A549 (cell line): ENCODE measurements around the gene TMCC3. TPM values are rescaled to one million over a fixed set of nuclear protein-coding genes. Genes with fewer than 3 reads are reported as not detected.

ENCODE experiments used
- ATAC-seq, 2 experiments: fragments of 200-7000 bp in 1 of 2; fragments of >200 bp in 1 of 2; cut with Nextera tagmentation in 1 of 2; cut with Tn5 transposase in 1 of 2; 3 replicates each; pipeline versions ENCODE4 v1.8.0 to v1.9.1; 2018 to 2020; ENCODE audit warnings: mild to moderate bottlenecking in 1 of 2, moderate library complexity in 1 of 2
- CTCF ChIA-PET: fragments of 300-600 bp; sonication (Branson Sonifier 250); formaldehyde crosslinking; extraction: SDS; loops from one replicate; lab custom pipeline; 2021; ENCODE audit warnings: antibody characterized with exemption, inconsistent platforms; lab: Yijun Ruan, JAX
- POLR2A ChIA-PET: fragments of 350-600 bp; formaldehyde crosslinking; extraction: SDS; loops from one replicate; lab custom pipeline; 2021; ENCODE audit warnings: antibody characterized with exemption, inconsistent platforms; lab: Yijun Ruan, JAX
- DNase-seq, 2 experiments: peaks; one replicate each; pipeline versions ENCODE4 v3.0.0 to v3.0.0-alpha.2; 2011 to 2016; ENCODE audit warnings: low read depth in 1 of 2, low spot score in 1 of 2
- FAIRE-seq: peaks from 2 replicates; lab custom pipeline; 2011; peaks lifted over from hg19 to GRCh38; lab: Jason Lieb, UNC
- H3K27ac ChIP-seq, 2 experiments: fragments of >200 bp; sonication (Bioruptor Twin); formaldehyde crosslinking; 3 replicates each; pipeline ENCODE4 v1.5.1; 2016 to 2017
- H3K4me1 ChIP-seq: fragments of >200 bp; sonication (Bioruptor Twin); formaldehyde crosslinking; 3 replicates; pipeline ENCODE4 v1.6.1; 2016
- H3K4me2 ChIP-seq: fragments of >200 bp; sonication (Bioruptor Twin); formaldehyde crosslinking; 3 replicates; pipeline ENCODE4 v1.6.1; 2016
- H3K4me3 ChIP-seq: fragments of >200 bp; sonication (Bioruptor Twin); formaldehyde crosslinking; 3 replicates; pipeline ENCODE4 v1.5.1; 2016
- H3K9me3 ChIP-seq: fragments of >200 bp; sonication (Bioruptor Twin); formaldehyde crosslinking; 3 replicates; pipeline ENCODE4 v1.6.1; 2016
- CBX8 ChIP-seq: fragments of 200-600 bp; sonication (generic); IDR thresholded peaks from 2 replicates; pipeline ENCODE4 v1.6.1; 2016
- ELK1 ChIP-seq: fragments of 150-350 bp; IDR thresholded peaks from 2 replicates; pipeline ENCODE4 v1.6.1; 2014; ENCODE audit warnings: low read depth, mild to moderate bottlenecking, low read length
- FOSB ChIP-seq: fragments of 250-450 bp; sonication (Bioruptor Pico); IDR thresholded peaks from 2 replicates; pipeline ENCODE4 v1.5.0; 2020; ENCODE audit warnings: mild to moderate bottlenecking, moderate library complexity
- HDAC2 ChIP-seq: fragments of 200-600 bp; sonication (generic); IDR thresholded peaks from 2 replicates; pipeline ENCODE4 v1.6.1; 2016
- HMGXB4 ChIP-seq: fragments of 250-450 bp; sonication (Bioruptor Pico); IDR thresholded peaks from 2 replicates; pipeline ENCODE4 v1.5.0; 2021; ENCODE audit warnings: mild to moderate bottlenecking, moderate library complexity, borderline replicate concordance
- HOXA7 ChIP-seq: fragments of 250-450 bp; sonication (Bioruptor Pico); IDR thresholded peaks from 2 replicates; pipeline ENCODE4 v1.5.0; 2020; ENCODE audit warnings: mild to moderate bottlenecking, moderate library complexity
- JUN ChIP-seq, 2 experiments: fragments of >200 bp; sonication (Bioruptor Twin); formaldehyde crosslinking; IDR thresholded peaks; 2 replicates in 1 of 2; 3 replicates in 1 of 2; pipeline ENCODE4 v1.6.1; 2016 to 2017
- JUNB ChIP-seq: fragments of >200 bp; sonication (Bioruptor Twin); formaldehyde crosslinking; IDR thresholded peaks from 2 replicates; pipeline ENCODE4 v1.6.1; 2016
- KDM1A ChIP-seq: fragments of 200-600 bp; sonication (generic); IDR thresholded peaks from 2 replicates; pipeline ENCODE4 v1.6.1; 2016; ENCODE audit warnings: low read depth, mild to moderate bottlenecking
- KDM5A ChIP-seq: fragments of 200-600 bp; sonication (generic); IDR thresholded peaks from 2 replicates; pipeline ENCODE4 v1.6.1; 2016; ENCODE audit warnings: antibody characterized with exemption, mild to moderate bottlenecking
- NR3C1 ChIP-seq: fragments of >200 bp; sonication (Bioruptor Twin); formaldehyde crosslinking; IDR thresholded peaks from 3 replicates; pipeline ENCODE4 v1.6.1; 2017
- PHF8 ChIP-seq: fragments of 200-600 bp; sonication (generic); IDR thresholded peaks from 2 replicates; pipeline ENCODE4 v1.6.1; 2016; ENCODE audit warnings: low read depth, mild to moderate bottlenecking, antibody characterized with exemption, moderate library complexity, borderline replicate concordance
- RAD21 ChIP-seq, 2 experiments: fragments of >200 bp in 1 of 2; sonication (Bioruptor Twin) in 1 of 2; formaldehyde crosslinking in 1 of 2; IDR thresholded peaks in 1 of 2; conservative IDR thresholded peaks in 1 of 2; 2 replicates in 1 of 2; 3 replicates in 1 of 2; pipeline ENCODE4 v1.6.1; 2012 to 2018; ENCODE audit warnings: inconsistent platforms in 1 of 2
- REST ChIP-seq: fragments of 200-600 bp; sonication (generic); IDR thresholded peaks from 2 replicates; pipeline ENCODE4 v1.6.1; 2016; ENCODE audit warnings: antibody characterized with exemption, mild to moderate bottlenecking, moderate library complexity
- RFX5 ChIP-seq: fragments of 450-650 bp; IDR thresholded peaks from 2 replicates; pipeline ENCODE4 v1.7.1; 2014; ENCODE audit warnings: antibody characterized with exemption, mild to moderate bottlenecking, moderate library complexity
- SREBF2 ChIP-seq: fragments of 450-650 bp; IDR thresholded peaks from 2 replicates; pipeline ENCODE4 v1.6.1; 2014; ENCODE audit warnings: mild to moderate bottlenecking, moderate library complexity
- USF2 ChIP-seq: fragments of 450-650 bp; IDR thresholded peaks from 2 replicates; pipeline ENCODE4 v1.6.1; 2014; ENCODE audit warnings: antibody characterized with exemption
- ZC3H11A ChIP-seq: fragments of 450-650 bp; IDR thresholded peaks from 2 replicates; pipeline ENCODE4 v1.6.1; 2014; ENCODE audit warnings: antibody characterized with exemption, mild to moderate bottlenecking
- WGBS: methylation state at CpG from one replicate; pipeline ENCODE4 v1.1.6; 2017; ENCODE audit errors: missing lambda C conversion rate; 5-methylcytosine and 5-hydroxymethylcytosine counted together
- polyA plus RNA-seq, 4 experiments: library from polyadenylated mRNA; depleted of rRNA in 3 of 4; stranded (reverse); fragments of >200 nt; fragmentation: RNase III in 1 of 4; extraction: RNeasy Plus Mini Kit Qiagen cat#74134 plus additional on column Dnase treatment in 1 of 4; gene quantifications; 2 replicates in 3 of 4; 3 replicates in 1 of 4; pipeline ENCODE4 v1.2.3, GENCODE V29; 2011 to 2017

The TMCC3 gene
- polyA plus RNA-seq, 2 of the 4 experiments (the other 2 are of a cell fraction), result 0.50 to 0.62 TPM

- no peak overlapping the region for H3K4me2 ChIP-seq
- ChIA-PET POLR2A (no interaction called here), CTCF (no interaction called here)
- no peak overlapping the region for H3K27ac ChIP-seq
- H3K4me1 ChIP-seq, result no peaks in the 10 kb centered on the region
- FAIRE-seq (no peak), ATAC-seq (no peak), DNase-seq (no peak)
- no peak for TF ChIP-seq REST
- TF ChIP-seq ELK1, result no peak
- TF ChIP-seq RAD21 (conservative IDR thresholded peaks at IDR 0.05 in 1 of 2, IDR thresholded peaks at IDR 0.05 in 1 of 2), result no peak
- TF ChIP-seq FOSB (CRISPR knock-in tag), result no peak
- TF ChIP-seq HDAC2, result no peak
- TF ChIP-seq JUNB, result no peak
- TF ChIP-seq RFX5, result no peak
- TF ChIP-seq KDM5A, result no peak
- TF ChIP-seq SREBF2, result no peak
- TF ChIP-seq ZC3H11A, result no peak
- 67% methylated on average over 4 of the region's 4 CpGs for WGBS
- H3K9me3 ChIP-seq, result no peaks in the 10 kb centered on the region
- H3K4me3 ChIP-seq, result no peak overlapping the region
These were observed 22.0 kb downstream of the TMCC3 start for GRCh38 chr12:94628369-94628768.

- Histone ChIP-seq H3K4me2 (no peak overlapping the region), H3K27ac (no peak overlapping the region), H3K9me3 (no peaks in the 10 kb centered on the region), H3K4me3 (no peak overlapping the region), H3K4me1 (no peaks in the 10 kb centered on the region)
- WGBS, result 72% methylated on average over 6 of the region's 6 CpGs
- FAIRE-seq (no peak), ATAC-seq (no peak), DNase-seq (no peak)
- CTCF ChIA-PET, result no interaction called here
- POLR2A ChIA-PET, result no interaction called here
- TF ChIP-seq CBX8 (no peak), USF2 (no peak), HOXA7 (CRISPR knock-in tag) (no peak), HMGXB4 (CRISPR knock-in tag) (no peak), NR3C1 (no peak), PHF8 (no peak), KDM1A (no peak), JUN (IDR thresholded peaks at IDR 0.05) (no peak)
These were observed 24.8 kb downstream of the TMCC3 start for GRCh38 chr12:94625531-94625930.
